Activated CD4-positive, alpha-beta T cell treated with anti-CD3 and anti-CD28 coated beads for 1 hour (primary cell): Measurements from ENCODE around the gene HOXA3.
A peak's percentile ranks its signal among the peaks of the same experiment; 100 is the strongest.

ENCODE experiments used
- DNase-seq: peaks from one replicate; pipeline ENCODE4 v3.0.0-alpha.2; 2020

Gene HOXA3

GRCh38 chr7:27177795-27178320 lies 25.5 kb upstream of the HOXA3 start:
- no peak for DNase-seq

- no peak for DNase-seq
Observed at GRCh38 chr7:27176962-27177794, 24.8 kb upstream of the HOXA3 start.

GRCh38 chr7:27176524-27176845 lies 24.1 kb upstream of the HOXA3 start:
- DNase-seq = no peak

GRCh38 chr7:27175626-27176523 lies 23.5 kb upstream of the HOXA3 start:
- DNase-seq = no peak

GRCh38 chr7:27174874-27175625 lies 22.7 kb upstream of the HOXA3 start:
- DNase-seq = no peak

- peak; percentile 7 for DNase-seq
Observed at GRCh38 chr7:27173956-27174873, 21.8 kb upstream of the HOXA3 start, which contains the start of gene HOXA10. HOXA10 (minus strand) TSS chr7:27174320; CDS start chr7:27174306, 14 bp downstream.

- peak; percentile 8 for DNase-seq
Observed at GRCh38 chr7:27173511-27173955, 21.1 kb upstream of the HOXA3 start.

GRCh38 chr7:27172823-27173510 lies 20.6 kb upstream of the HOXA3 start:
- DNase-seq = peak; percentile 7

GRCh38 chr7:27172315-27172774 lies 20.0 kb upstream of the HOXA3 start:
- DNase-seq = no peak

GRCh38 chr7:27171637-27172314 lies 19.4 kb upstream of the HOXA3 start:
- DNase-seq = no peak

GRCh38 chr7:27171325-27171636 lies 18.9 kb upstream of the HOXA3 start:
- DNase-seq = no peak

GRCh38 chr7:27170426-27171324 lies 18.3 kb upstream of the HOXA3 start:
- no peak for DNase-seq

- DNase-seq = no peak
Observed at GRCh38 chr7:27169658-27170425, 17.5 kb upstream of the HOXA3 start.

- no peak for DNase-seq
Observed at GRCh38 chr7:27168265-27168947, 16.0 kb upstream of the HOXA3 start.

- no peak for DNase-seq
Observed at GRCh38 chr7:27167916-27168264, 15.5 kb upstream of the HOXA3 start.

GRCh38 chr7:27166531-27167505 lies 14.4 kb upstream of the HOXA3 start:
- DNase-seq = no peak

GRCh38 chr7:27165996-27166530 lies 13.7 kb upstream of the HOXA3 start:
- DNase-seq = no peak
